ENCODE results near the gene NYAP2.

NYAP2 gene

GRCh38 chr2:225630824-225631533 lies 231.5 kb downstream of the NYAP2 start:
- H3K79me2 ChIP-seq (ENCODE audit: insufficient read depth, low read depth) = no peaks in the 10 kb centered on the region
- no peak overlapping the region for H2AFZ ChIP-seq (ENCODE audit: low read depth)
- H3K4me1 ChIP-seq (ENCODE audit: low read depth, poor library complexity, severe bottlenecking) = no peaks in the 10 kb centered on the region
- H3K4me2 ChIP-seq = no peak overlapping the region
- no peak overlapping the region for H3K27ac ChIP-seq
- H3K36me3 ChIP-seq (ENCODE audit: insufficient read depth) = no peaks in the 10 kb centered on the region
- no peak for TF ChIP-seq CTCF (conservative IDR thresholded peaks at IDR 0.05; ENCODE audit: low read depth, low read length)
- H3K9ac ChIP-seq = no peak overlapping the region
- H3K27me3 ChIP-seq (ENCODE audit: insufficient read depth, low read depth) = no peaks in the 10 kb centered on the region
- H3K4me3 ChIP-seq (IDR thresholded peaks at IDR 0.05; ENCODE audit: insufficient read depth, low read depth, low read length) = no peak overlapping the region
- no peaks in the 10 kb centered on the region for H4K20me1 ChIP-seq (ENCODE audit: insufficient read depth)

GRCh38 chr2:225632351-225632750 lies 232.8 kb downstream of the NYAP2 start:
- TF ChIP-seq CTCF (conservative IDR thresholded peaks at IDR 0.05; ENCODE audit: low read depth, low read length) = no peak

GRCh38 chr2:225636558-225636957 lies 237.0 kb downstream of the NYAP2 start:
- no peak overlapping the region for H3K9ac ChIP-seq
- no peaks in the 10 kb centered on the region for H3K27me3 ChIP-seq (ENCODE audit: insufficient read depth, low read depth)
- H3K4me1 ChIP-seq (ENCODE audit: low read depth, poor library complexity, severe bottlenecking) = no peaks in the 10 kb centered on the region
- no peaks in the 10 kb centered on the region for H4K20me1 ChIP-seq (ENCODE audit: insufficient read depth)
- no peak for TF ChIP-seq CTCF (conservative IDR thresholded peaks at IDR 0.05; ENCODE audit: low read depth, low read length)
- H3K4me2 ChIP-seq = no peak overlapping the region
- H3K27ac ChIP-seq = no peak overlapping the region
- no peak overlapping the region for H3K4me3 ChIP-seq (IDR thresholded peaks at IDR 0.05; ENCODE audit: insufficient read depth, low read depth, low read length)
- H2AFZ ChIP-seq (ENCODE audit: low read depth) = no peak overlapping the region
- H3K79me2 ChIP-seq (ENCODE audit: insufficient read depth, low read depth) = no peaks in the 10 kb centered on the region
- no peaks in the 10 kb centered on the region for H3K36me3 ChIP-seq (ENCODE audit: insufficient read depth)

More at GRCh38 chr2:225632351-225632750, 232.8 kb downstream of the NYAP2 start:
- Histone ChIP-seq H3K79me2 (ENCODE audit: insufficient read depth, low read depth) (no peaks in the 10 kb centered on the region), H3K4me2 (no peak overlapping the region), H3K9ac (no peak overlapping the region), H2AFZ (ENCODE audit: low read depth) (no peak overlapping the region), H3K27ac (no peak overlapping the region), H3K36me3 (ENCODE audit: insufficient read depth) (no peaks in the 10 kb centered on the region), H3K27me3 (ENCODE audit: insufficient read depth, low read depth) (no peaks in the 10 kb centered on the region), H3K4me1 (ENCODE audit: low read depth, poor library complexity, severe bottlenecking) (no peaks in the 10 kb centered on the region), H3K4me3 (IDR thresholded peaks at IDR 0.05; ENCODE audit: insufficient read depth, low read depth, low read length) (no peak overlapping the region), H4K20me1 (ENCODE audit: insufficient read depth) (no peaks in the 10 kb centered on the region)

DNA sequence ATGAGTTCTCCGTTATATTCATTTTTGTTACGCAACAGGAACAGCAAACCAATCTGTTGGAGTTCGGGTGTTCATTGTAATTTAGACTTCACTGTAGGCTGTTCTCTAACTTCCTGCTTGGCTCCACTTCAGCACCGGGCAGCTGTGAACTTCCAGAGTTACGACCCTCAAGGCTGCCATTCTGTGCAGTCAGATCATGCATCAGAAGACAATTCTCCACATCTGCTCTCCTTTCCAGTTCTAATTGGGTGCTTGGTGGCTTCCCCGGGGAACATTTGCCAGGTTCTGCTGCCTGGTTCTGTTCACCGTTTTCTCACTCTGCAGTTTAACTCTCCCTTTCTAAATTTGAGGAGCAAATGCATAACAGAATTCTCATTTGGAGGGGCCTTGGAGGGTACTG lies 237.7 kb downstream of the NYAP2 start:
- no peaks in the 10 kb centered on the region for H3K4me1 ChIP-seq (ENCODE audit: low read depth, poor library complexity, severe bottlenecking)
- H4K20me1 ChIP-seq (ENCODE audit: insufficient read depth) = no peaks in the 10 kb centered on the region
- H3K79me2 ChIP-seq (ENCODE audit: insufficient read depth, low read depth) = no peaks in the 10 kb centered on the region
- no peak overlapping the region for H3K9ac ChIP-seq
- no peak overlapping the region for H3K4me2 ChIP-seq
- H3K27ac ChIP-seq = no peak overlapping the region
- no peak overlapping the region for H2AFZ ChIP-seq (ENCODE audit: low read depth)
- no peaks in the 10 kb centered on the region for H3K36me3 ChIP-seq (ENCODE audit: insufficient read depth)
- no peak for TF ChIP-seq CTCF (conservative IDR thresholded peaks at IDR 0.05; ENCODE audit: low read depth, low read length)
- H3K4me3 ChIP-seq (IDR thresholded peaks at IDR 0.05; ENCODE audit: insufficient read depth, low read depth, low read length) = no peak overlapping the region
- H3K27me3 ChIP-seq (ENCODE audit: insufficient read depth, low read depth) = no peaks in the 10 kb centered on the region

All from KMS-11 (cell line).